ENCODE measurements around the gene PLAAT2. TPM values are rescaled to one million over a fixed set of nuclear protein-coding genes. Genes with fewer than 3 reads are reported as not detected.

PLAAT2 gene
- total RNA-seq, 1 experiment from 2014 or later: 13.6 TPM

GRCh38 chr11:63537293-63538101 lies 25.7 kb downstream of the PLAAT2 start:
- H3K4me1 ChIP-seq (replicated peaks; ENCODE audit: insufficient read depth): peaks cover 25% of the 10 kb centered on the region
- H3K4me3 ChIP-seq: no peak overlapping the region
- peak overlapping the region; percentile 61; the same call in 1 of the 2 replicates for H3K4me2 ChIP-seq
- no peaks in the 10 kb centered on the region for H3K9me2 ChIP-seq (ENCODE audit: insufficient read depth)
- intact Hi-C loops (cut with micrococcal nuclease; ENCODE audit: unreplicated experiment): no loop called here
- no peak overlapping the region for H3K27ac ChIP-seq
- H4K20me1 ChIP-seq (ENCODE audit: insufficient read depth): no peaks in the 10 kb centered on the region
- H3K79me2 ChIP-seq (ENCODE audit: low read depth): no peaks in the 10 kb centered on the region
- DNase-seq: peak in 1 of 2 experiments; percentile 17
- H3K36me3 ChIP-seq (ENCODE audit: low read depth): no peaks in the 10 kb centered on the region
- no peaks in the 10 kb centered on the region for H3K27me3 ChIP-seq (ENCODE audit: insufficient read depth, low read depth)
- BruUV-seq (replicated peaks): no TSS peak
- TF ChIP-seq EZH2 (IDR thresholded peaks at IDR 0.05; ENCODE audit: low read depth) (no peak), CTCF (conservative IDR thresholded peaks at IDR 0.05) (no peak)
- CTCF ChIA-PET: interaction anchor here (1.1 kb wide), 1 partner anchor 58 kb away, joined by 6 read pairs; no protein-coding TSS in a partner anchor
- POLR2A ChIA-PET (ENCODE audit: unreplicated experiment): interaction anchor here (0.6 to 1.3 kb wide), 3 partner anchors 14 to 27 kb away, joined by 3 to 6 read pairs (median 5); no protein-coding TSS in a partner anchor
- H2AFZ ChIP-seq: no peak overlapping the region
- no peaks in the 10 kb centered on the region for H3K9me3 ChIP-seq (ENCODE audit: insufficient read depth, low read depth)
- no peaks in the 10 kb centered on the region; the same call in 1 of the 2 replicates for H3F3A ChIP-seq (ENCODE audit: insufficient read depth, low read depth)

- ChIA-PET CTCF (interaction anchor here (0.6 to 1.1 kb wide), 2 partner anchors 40 to 58 kb away, joined by 4 to 6 read pairs; no protein-coding TSS in a partner anchor), POLR2A (ENCODE audit: unreplicated experiment) (interaction anchor here (1.3 kb wide), 1 partner anchor 15 kb away, joined by 6 read pairs; no protein-coding TSS in a partner anchor)
- Histone ChIP-seq H3K4me1 (replicated peaks; ENCODE audit: insufficient read depth) (peaks cover 32% of the 10 kb centered on the region), H3K36me3 (ENCODE audit: low read depth) (no peaks in the 10 kb centered on the region), H3K27ac (no peak within 1 kb of the TSS), H3K27me3 (ENCODE audit: insufficient read depth, low read depth) (no peaks in the 10 kb centered on the region), H3K9me3 (ENCODE audit: insufficient read depth, low read depth) (no peaks in the 10 kb centered on the region), H3K79me2 (ENCODE audit: low read depth) (no peaks in the 10 kb centered on the region), H4K20me1 (ENCODE audit: insufficient read depth) (no peaks in the 10 kb centered on the region), H2AFZ (peak within 1 kb of the TSS; percentile 30; the same call in 1 of the 2 replicates), H3K4me2 (peak within 1 kb of the TSS; percentile 61), H3K4me3 (peak within 1 kb of the TSS; percentile 17; the same call in 1 of the 2 replicates), H3F3A (ENCODE audit: insufficient read depth, low read depth) (no peaks in the 10 kb centered on the region; the same call in 1 of the 2 replicates), H3K9me2 (ENCODE audit: insufficient read depth) (no peaks in the 10 kb centered on the region)
- TF ChIP-seq EZH2 (IDR thresholded peaks at IDR 0.05; ENCODE audit: low read depth): no peak
- TF ChIP-seq CTCF (conservative IDR thresholded peaks at IDR 0.05): no peak
- BruUV-seq (replicated peaks): TSS peak; percentile 64
- intact Hi-C loops (cut with micrococcal nuclease; ENCODE audit: unreplicated experiment): no loop called here
- peak in 1 of 2 experiments; percentile 37 for DNase-seq
Measured at GRCh38 chr11:63536669-63537292, 26.4 kb downstream of the PLAAT2 start, which contains the start of gene PLAAT4. Gene PLAAT4 (plus strand): TSS chr11:63536808. CDS start chr11:63536869, 61 bp downstream.

- H3K36me3 ChIP-seq (ENCODE audit: low read depth): no peaks in the 10 kb centered on the region
- no peaks in the 10 kb centered on the region for H3K9me2 ChIP-seq (ENCODE audit: insufficient read depth)
- ChIA-PET POLR2A (ENCODE audit: unreplicated experiment) (no interaction called here), CTCF (no interaction called here)
- DNase-seq: no peak
- BruUV-seq (replicated peaks): no TSS peak
- H3K4me1 ChIP-seq (replicated peaks; ENCODE audit: insufficient read depth): peaks cover 40% of the 10 kb centered on the region
- no peak overlapping the region for H2AFZ ChIP-seq
- H3K9me3 ChIP-seq (ENCODE audit: insufficient read depth, low read depth): no peaks in the 10 kb centered on the region
- no peak overlapping the region for H3K4me3 ChIP-seq
- H3K4me2 ChIP-seq: no peak overlapping the region
- TF ChIP-seq EZH2 (IDR thresholded peaks at IDR 0.05; ENCODE audit: low read depth): no peak
- no peak for TF ChIP-seq CTCF (conservative IDR thresholded peaks at IDR 0.05)
- H3K27me3 ChIP-seq (ENCODE audit: insufficient read depth, low read depth): no peaks in the 10 kb centered on the region
- no peak overlapping the region for H3K27ac ChIP-seq
- H3K79me2 ChIP-seq (ENCODE audit: low read depth): no peaks in the 10 kb centered on the region
- no peaks in the 10 kb centered on the region for H4K20me1 ChIP-seq (ENCODE audit: insufficient read depth)
- H3F3A ChIP-seq (ENCODE audit: insufficient read depth, low read depth): peaks cover 5% of the 10 kb centered on the region
- intact Hi-C loops (cut with micrococcal nuclease; ENCODE audit: unreplicated experiment): no loop called here
Measured at GRCh38 chr11:63535734-63536133, 27.4 kb downstream of the PLAAT2 start.
